Activated naive CD8-positive, alpha-beta T cell (primary cell): ENCODE results near the gene AFMID.
A peak's percentile ranks its signal among the peaks of the same experiment; 100 is the strongest.
"Not testable (repeated sequence)": the region's sequence is repeated elsewhere in the genome, so short reads cannot be mapped to it uniquely, and the experiment has no call there.

ENCODE experiments used
- H3K27ac Mint-ChIP-seq: one replicate; pipeline ENCODE4 v1.8.0; 2021; ENCODE audit warnings: mixed read lengths
- H3K27me3 Mint-ChIP-seq: one replicate; pipeline ENCODE4 v1.8.0; 2021; ENCODE audit warnings: mixed read lengths
- H3K36me3 Mint-ChIP-seq: one replicate; pipeline ENCODE4 v1.8.0; 2021; ENCODE audit warnings: mixed read lengths
- H3K4me1 Mint-ChIP-seq: one replicate; pipeline ENCODE4 v1.8.0; 2021; ENCODE audit warnings: low read depth, mixed read lengths
- H3K4me3 Mint-ChIP-seq: one replicate; pipeline ENCODE4 v1.8.0; 2021; ENCODE audit warnings: mild to moderate bottlenecking, mixed read lengths
- H3K9me3 Mint-ChIP-seq: one replicate; pipeline ENCODE4 v1.8.0; 2021; ENCODE audit warnings: low read depth, mixed read lengths

AFMID gene

GRCh38 chr17:78248051-78248914, 61.1 kb downstream of the AFMID start:
- Mint-ChIP-seq H3K27me3 (no peaks in the 10 kb centered on the region), H3K27ac (no peak overlapping the region), H3K9me3 (no peaks in the 10 kb centered on the region), H3K36me3 (no peaks in the 10 kb centered on the region), H3K4me3 (no peak overlapping the region), H3K4me1 (peaks cover 27% of the 10 kb centered on the region)

GRCh38 chr17:78249074-78249817, 62.1 kb downstream of the AFMID start:
- Mint-ChIP-seq H3K27me3 (no peaks in the 10 kb centered on the region), H3K9me3 (no peaks in the 10 kb centered on the region), H3K27ac (no peak overlapping the region), H3K4me3 (no peak overlapping the region), H3K36me3 (no peaks in the 10 kb centered on the region), H3K4me1 (peaks cover 30% of the 10 kb centered on the region)

GRCh38 chr17:78249818-78250806, 63.0 kb downstream of the AFMID start:
- Mint-ChIP-seq H3K27ac (no peak overlapping the region), H3K36me3 (no peaks in the 10 kb centered on the region), H3K4me3 (no peak overlapping the region), H3K4me1 (peaks cover 35% of the 10 kb centered on the region), H3K9me3 (no peaks in the 10 kb centered on the region), H3K27me3 (no peaks in the 10 kb centered on the region)

- no peaks in the 10 kb centered on the region for H3K9me3 Mint-ChIP-seq
- peak overlapping the region; percentile 3 for H3K27ac Mint-ChIP-seq
- no peaks in the 10 kb centered on the region for H3K36me3 Mint-ChIP-seq
- H3K4me1 Mint-ChIP-seq: peaks cover 39% of the 10 kb centered on the region
- peak overlapping the region; percentile 65 for H3K4me3 Mint-ChIP-seq
- no peaks in the 10 kb centered on the region for H3K27me3 Mint-ChIP-seq
Observed at GRCh38 chr17:78250891-78251772, 64.0 kb downstream of the AFMID start.

GRCh38 chr17:78251773-78252103, 64.6 kb downstream of the AFMID start:
- H3K36me3 Mint-ChIP-seq: no peaks in the 10 kb centered on the region
- H3K4me1 Mint-ChIP-seq: peaks cover 39% of the 10 kb centered on the region
- no peaks in the 10 kb centered on the region for H3K9me3 Mint-ChIP-seq
- no peak overlapping the region for H3K27ac Mint-ChIP-seq
- H3K4me3 Mint-ChIP-seq: peak overlapping the region; percentile 65
- H3K27me3 Mint-ChIP-seq: no peaks in the 10 kb centered on the region

GRCh38 chr17:78252111-78252634, 65.0 kb downstream of the AFMID start:
- Mint-ChIP-seq H3K4me1 (peaks cover 39% of the 10 kb centered on the region), H3K27ac (peak overlapping the region; percentile 34), H3K36me3 (no peaks in the 10 kb centered on the region), H3K27me3 (no peaks in the 10 kb centered on the region), H3K9me3 (no peaks in the 10 kb centered on the region), H3K4me3 (peak overlapping the region; percentile 84)

- H3K9me3 Mint-ChIP-seq: no peaks in the 10 kb centered on the region
- no peaks in the 10 kb centered on the region for H3K36me3 Mint-ChIP-seq
- no peaks in the 10 kb centered on the region for H3K27me3 Mint-ChIP-seq
- peaks cover 44% of the 10 kb centered on the region for H3K4me1 Mint-ChIP-seq
- peak overlapping the region; percentile 84 for H3K4me3 Mint-ChIP-seq
- H3K27ac Mint-ChIP-seq: peak overlapping the region; percentile 72
Observed at GRCh38 chr17:78252701-78253635, 65.8 kb downstream of the AFMID start.

- H3K27me3 Mint-ChIP-seq, H3K36me3 Mint-ChIP-seq, H3K9me3 Mint-ChIP-seq: not testable (repeated sequence)
- peak overlapping the region; percentile 83 for H3K4me3 Mint-ChIP-seq
- H3K4me1 Mint-ChIP-seq: peaks cover 49% of the 10 kb centered on the region
- H3K27ac Mint-ChIP-seq: peak overlapping the region; percentile 86
Observed at GRCh38 chr17:78253636-78253945, 66.4 kb downstream of the AFMID start.

- no peaks in the 10 kb centered on the region for H3K9me3 Mint-ChIP-seq
- peak overlapping the region; percentile 86 for H3K27ac Mint-ChIP-seq
- H3K36me3 Mint-ChIP-seq: no peaks in the 10 kb centered on the region
- peak overlapping the region; percentile 83 for H3K4me3 Mint-ChIP-seq
- H3K27me3 Mint-ChIP-seq: no peaks in the 10 kb centered on the region
- H3K4me1 Mint-ChIP-seq: peaks cover 49% of the 10 kb centered on the region
Observed at GRCh38 chr17:78253946-78254672, 66.9 kb downstream of the AFMID start.

GRCh38 chr17:78255029-78255656, 68.0 kb downstream of the AFMID start:
- Mint-ChIP-seq H3K27me3 (no peaks in the 10 kb centered on the region), H3K36me3 (no peaks in the 10 kb centered on the region), H3K9me3 (no peaks in the 10 kb centered on the region), H3K4me1 (peaks cover 56% of the 10 kb centered on the region), H3K4me3 (peak overlapping the region; percentile 66), H3K27ac (no peak overlapping the region)

- Mint-ChIP-seq H3K9me3 (no peaks in the 10 kb centered on the region), H3K4me3 (peak overlapping the region; percentile 66), H3K27me3 (no peaks in the 10 kb centered on the region), H3K27ac (no peak overlapping the region), H3K36me3 (no peaks in the 10 kb centered on the region), H3K4me1 (peaks cover 56% of the 10 kb centered on the region)
Observed at GRCh38 chr17:78255953-78256706, 69.0 kb downstream of the AFMID start.
